ENCODE data around the gene ZNF140.
A peak's percentile ranks its signal among the peaks of the same experiment; 100 is the strongest.

The ZNF140 gene

DNA sequence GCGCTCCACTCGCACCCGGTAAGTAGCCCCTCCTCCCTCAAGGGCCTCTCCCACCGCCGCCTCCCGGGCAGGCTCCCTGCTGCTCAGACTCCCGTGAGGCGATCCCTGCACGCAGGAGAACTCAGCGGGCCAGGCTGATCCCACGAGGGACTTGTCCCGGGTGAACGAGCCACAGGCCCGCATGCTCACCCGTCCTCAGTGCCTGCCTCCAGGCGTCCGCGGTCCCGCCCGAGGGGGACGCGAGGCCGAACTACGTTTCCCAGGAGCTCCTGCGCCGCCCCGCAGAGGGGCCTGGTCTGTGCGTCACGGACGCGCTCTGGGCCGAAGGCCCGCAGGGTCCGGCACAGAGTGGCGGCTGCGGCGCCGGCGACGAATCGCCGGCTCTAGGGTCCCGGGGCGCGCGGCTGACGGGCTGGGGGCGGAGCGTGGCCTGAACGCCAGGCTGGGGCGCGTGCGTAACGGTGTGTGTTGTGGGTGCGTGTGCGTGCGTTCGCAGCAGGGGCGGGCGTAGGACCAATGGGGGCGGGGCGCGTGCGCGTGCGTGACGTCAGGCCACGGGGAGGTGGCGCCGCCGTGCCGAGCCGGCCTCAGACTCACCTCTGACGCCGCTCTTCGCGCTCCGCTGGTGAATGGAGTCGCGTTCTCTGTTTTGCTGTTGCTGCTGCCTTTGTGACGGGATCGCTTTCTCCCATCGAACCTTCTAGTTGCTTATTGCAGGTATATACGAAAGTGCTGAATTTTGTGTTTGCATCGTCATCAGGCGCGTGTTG lies 49.5 kb downstream of the ZNF140 start, which contains the start of the genes ZNF10 and ZNF891:
Gene ZNF10 (plus strand): TSS at position 590 of the 770 bp plus-strand sequence. CDS start 13,866 bp downstream, outside the sequence.
Gene ZNF891 (minus strand): TSS at position 237 of the 770 bp plus-strand sequence. CDS start 8,356 bp downstream, outside the sequence.
- DNase-seq, result peak; percentile 60 to 97 (median 92)

DNA sequence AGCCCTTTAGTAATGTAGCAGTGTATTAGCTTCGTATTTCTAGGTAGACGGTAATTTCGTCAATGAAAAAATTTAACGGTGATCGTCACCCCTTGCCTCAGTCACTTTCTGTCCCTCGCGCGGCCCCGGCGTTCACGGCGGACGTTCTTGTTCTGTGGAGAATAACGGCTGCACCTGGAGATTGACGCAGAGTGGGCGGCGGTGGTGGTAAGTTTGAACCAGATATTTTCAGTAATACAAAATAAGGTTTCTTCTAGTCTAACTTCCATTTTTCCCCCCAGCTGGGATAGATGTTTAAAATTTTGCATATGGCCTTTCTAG lies 50.0 kb downstream of the ZNF140 start:
- DNase-seq, result peak in 25 of 58 donors; percentile 12 to 68 (median 32)

DNA sequence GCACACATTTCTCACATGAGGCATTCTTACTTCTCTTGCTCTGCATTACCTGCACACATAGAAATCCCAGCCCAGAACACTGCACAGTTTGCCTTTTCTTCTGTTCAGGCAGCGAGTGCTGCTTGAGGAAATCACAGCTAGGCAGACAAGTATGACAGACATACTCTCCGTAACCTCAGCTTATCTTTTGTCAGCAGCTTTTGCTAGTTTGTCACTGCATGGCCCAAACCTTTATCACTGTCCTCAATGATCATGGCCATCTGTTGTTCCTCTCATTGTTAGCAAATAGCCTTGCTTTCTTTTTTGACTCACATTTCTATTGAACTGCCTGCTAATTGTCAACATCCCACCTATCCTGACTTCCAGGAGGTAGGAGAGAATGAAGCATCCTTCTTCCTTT lies 55.0 kb downstream of the ZNF140 start:
- DNase-seq, result no peak

DNA sequence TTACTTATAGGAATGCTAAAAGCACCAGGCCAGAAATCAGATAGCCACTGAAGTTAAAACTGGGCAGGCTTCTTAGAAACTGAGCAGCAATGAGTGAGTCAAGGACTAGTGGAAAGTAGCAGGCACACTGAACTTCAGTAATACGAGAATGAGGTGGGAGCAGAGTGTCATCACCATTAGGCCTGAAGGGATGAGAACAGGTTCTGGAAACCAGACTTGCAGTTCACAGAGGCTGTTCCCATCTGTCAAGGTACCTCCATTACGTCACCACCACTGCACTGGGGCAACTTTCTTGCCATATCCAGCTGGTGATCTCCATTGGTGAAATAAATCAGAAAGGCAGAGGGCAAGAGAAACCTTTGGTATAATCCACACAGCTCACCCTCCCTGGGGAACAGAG lies 65.3 kb downstream of the ZNF140 start:
- no peak for DNase-seq

DNA sequence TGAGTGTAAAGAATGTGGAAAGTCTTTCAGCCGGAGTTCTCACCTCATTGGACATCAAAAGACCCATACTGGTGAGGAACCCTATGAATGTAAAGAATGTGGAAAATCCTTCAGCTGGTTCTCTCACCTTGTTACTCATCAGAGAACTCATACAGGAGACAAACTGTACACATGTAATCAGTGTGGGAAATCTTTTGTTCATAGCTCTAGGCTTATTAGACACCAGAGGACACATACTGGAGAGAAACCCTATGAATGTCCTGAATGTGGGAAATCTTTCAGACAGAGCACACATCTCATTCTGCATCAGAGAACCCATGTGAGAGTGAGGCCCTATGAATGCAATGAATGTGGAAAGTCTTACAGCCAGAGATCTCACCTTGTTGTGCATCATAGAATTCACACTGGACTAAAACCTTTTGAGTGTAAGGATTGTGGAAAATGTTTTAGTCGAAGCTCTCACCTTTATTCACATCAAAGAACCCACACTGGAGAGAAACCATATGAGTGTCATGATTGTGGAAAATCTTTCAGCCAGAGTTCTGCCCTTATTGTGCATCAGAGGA lies 75.5 kb downstream of the ZNF140 start:
- no peak for DNase-seq

Data from anterior cingulate cortex (tissue), 58 donors.